Measurements from ENCODE around the gene TMED4. TPM values are rescaled to one million over a fixed set of nuclear protein-coding genes. Genes with fewer than 3 reads are reported as not detected.

Gene TMED4
- total RNA-seq, 2 experiments from 2014 or later: 74.6 to 76.2 TPM

DNA sequence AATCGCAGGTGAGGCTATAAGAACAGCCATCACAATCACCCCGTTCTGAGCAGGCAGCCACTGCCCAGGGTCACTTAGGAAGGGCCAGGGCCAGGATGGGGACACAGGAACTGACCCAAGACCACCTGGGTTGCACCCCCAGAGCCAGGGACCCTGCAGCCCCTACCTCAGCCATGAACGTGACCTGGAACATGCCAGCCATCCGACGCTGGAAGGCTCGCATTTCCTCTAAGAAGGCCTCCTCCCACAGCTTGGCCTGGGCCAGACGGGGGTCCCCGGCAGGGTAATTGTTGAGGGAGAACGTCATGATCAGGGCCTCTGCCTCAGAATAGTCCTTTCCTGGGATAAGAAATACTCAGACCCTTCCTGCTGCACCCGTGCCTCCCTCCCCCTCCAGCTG is 45.9 kb downstream of the TMED4 start:
- intact Hi-C loops (cut with micrococcal nuclease): no loop called here

DNA sequence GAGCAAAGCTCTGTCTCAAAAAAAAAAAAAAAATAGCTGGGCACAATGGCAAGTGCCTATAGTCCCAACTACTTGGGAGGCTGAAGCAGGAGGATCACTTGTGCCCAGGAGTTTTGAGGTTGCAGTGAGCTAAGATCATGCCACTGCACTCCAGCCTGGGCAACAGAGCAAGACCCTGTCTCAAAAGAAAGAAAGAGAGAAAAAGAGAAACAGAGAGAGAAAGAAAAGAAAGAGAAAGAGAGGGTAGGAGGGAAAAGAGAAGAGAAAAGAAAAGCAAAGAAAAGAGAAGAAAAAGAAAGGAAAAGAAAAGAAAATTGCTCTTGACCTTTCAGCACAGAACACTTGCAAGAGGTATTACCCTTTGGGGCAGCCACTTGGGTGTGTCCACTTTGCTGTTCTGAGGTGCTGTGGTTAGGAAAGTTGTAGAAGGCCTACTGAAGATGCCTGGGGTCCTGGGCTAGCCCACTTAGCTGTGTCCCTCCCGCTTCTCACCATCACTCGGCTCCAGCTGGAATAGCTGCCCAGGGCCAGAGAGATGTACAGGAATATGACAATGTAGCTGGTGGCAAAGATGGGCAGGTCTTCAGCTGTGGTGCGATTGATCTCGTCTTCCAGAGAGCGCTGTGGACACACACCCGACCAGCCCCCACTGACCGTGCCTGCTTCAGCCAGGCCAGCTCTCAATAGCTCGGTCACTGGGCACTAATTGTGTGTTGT is 46.5 kb downstream of the TMED4 start:
- ChIA-PET POLR2A (interaction anchor here (1.2 to 1.3 kb wide), 2 partner anchors 38 to 413 kb away, joined by 3 read pairs; partner anchors contain the start of genes DDX56 and POLD2), CTCF (interaction anchor here (0.5 to 3.1 kb wide), 26 partner anchors 8 to 467 kb away, joined by 3 to 19 read pairs (median 5); partner anchors contain the start of gene NUDCD3)
- no peak overlapping the region for H3K27ac Mint-ChIP-seq
- H3K9me3 Mint-ChIP-seq: no peaks in the 10 kb centered on the region
- H3K4me1 Mint-ChIP-seq (ENCODE audit: low read depth): no peaks in the 10 kb centered on the region
- no peak for ATAC-seq
- TF ChIP-seq, protein P1, sequence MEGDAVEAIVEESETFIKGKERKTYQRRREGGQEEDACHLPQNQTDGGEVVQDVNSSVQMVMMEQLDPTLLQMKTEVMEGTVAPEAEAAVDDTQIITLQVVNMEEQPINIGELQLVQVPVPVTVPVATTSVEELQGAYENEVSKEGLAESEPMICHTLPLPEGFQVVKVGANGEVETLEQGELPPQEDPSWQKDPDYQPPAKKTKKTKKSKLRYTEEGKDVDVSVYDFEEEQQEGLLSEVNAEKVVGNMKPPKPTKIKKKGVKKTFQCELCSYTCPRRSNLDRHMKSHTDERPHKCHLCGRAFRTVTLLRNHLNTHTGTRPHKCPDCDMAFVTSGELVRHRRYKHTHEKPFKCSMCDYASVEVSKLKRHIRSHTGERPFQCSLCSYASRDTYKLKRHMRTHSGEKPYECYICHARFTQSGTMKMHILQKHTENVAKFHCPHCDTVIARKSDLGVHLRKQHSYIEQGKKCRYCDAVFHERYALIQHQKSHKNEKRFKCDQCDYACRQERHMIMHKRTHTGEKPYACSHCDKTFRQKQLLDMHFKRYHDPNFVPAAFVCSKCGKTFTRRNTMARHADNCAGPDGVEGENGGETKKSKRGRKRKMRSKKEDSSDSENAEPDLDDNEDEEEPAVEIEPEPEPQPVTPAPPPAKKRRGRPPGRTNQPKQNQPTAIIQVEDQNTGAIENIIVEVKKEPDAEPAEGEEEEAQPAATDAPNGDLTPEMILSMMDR (IDR thresholded peaks at IDR 0.05): no peak
- no peak overlapping the region for H3K4me3 Mint-ChIP-seq
- DNase-seq: no peak
- H3K36me3 Mint-ChIP-seq (ENCODE audit: low read depth): no peaks in the 10 kb centered on the region
- H3K27me3 Mint-ChIP-seq: no peaks in the 10 kb centered on the region
- intact Hi-C loops (cut with micrococcal nuclease): no loop called here

More for the DNA sequence above, 45.9 kb downstream of the TMED4 start:
- no peak overlapping the region for H3K4me3 Mint-ChIP-seq
- DNase-seq (no peak), ATAC-seq (no peak)
- no peak overlapping the region for H3K27ac Mint-ChIP-seq
- H3K9me3 Mint-ChIP-seq: no peaks in the 10 kb centered on the region
- POLR2A ChIA-PET: no interaction called here
- TF ChIP-seq, protein P1 (IDR thresholded peaks at IDR 0.05): no peak
- H3K36me3 Mint-ChIP-seq (ENCODE audit: low read depth): no peaks in the 10 kb centered on the region
- H3K4me1 Mint-ChIP-seq (ENCODE audit: low read depth): no peaks in the 10 kb centered on the region
- CTCF ChIA-PET: interaction anchor here (2.7 to 3.1 kb wide), 3 partner anchors 10 to 29 kb away, joined by 15 to 19 read pairs (median 17); no protein-coding TSS in a partner anchor
- no peaks in the 10 kb centered on the region for H3K27me3 Mint-ChIP-seq

DNA sequence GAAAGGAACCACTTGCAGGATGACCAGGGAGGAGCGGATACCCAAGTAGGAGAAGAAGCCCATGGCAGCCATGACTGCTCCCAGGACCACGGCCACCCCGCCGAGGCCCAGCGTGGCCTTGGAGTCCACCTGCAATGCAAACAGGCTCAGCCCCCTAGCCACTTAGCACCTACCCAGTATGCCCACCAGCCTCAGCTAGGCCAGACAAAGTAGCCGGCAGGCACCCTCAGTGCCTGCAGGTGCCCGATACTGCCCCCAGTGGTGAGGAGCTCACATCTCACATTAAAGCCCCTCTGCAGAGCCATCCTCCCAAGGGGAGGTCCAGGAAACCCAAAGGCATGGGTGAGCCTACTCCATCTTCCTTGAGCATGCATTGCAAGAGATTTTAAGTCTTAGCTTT is 47.5 kb downstream of the TMED4 start:
- no peak overlapping the region for H3K27ac Mint-ChIP-seq
- CTCF ChIA-PET: interaction anchor here (0.5 to 3.1 kb wide), 42 partner anchors 8 to 466 kb away, joined by 3 to 19 read pairs (median 4); partner anchors contain the start of genes DDX56 and NUDCD3
- no peaks in the 10 kb centered on the region for H3K27me3 Mint-ChIP-seq
- H3K9me3 Mint-ChIP-seq: no peaks in the 10 kb centered on the region
- TF ChIP-seq, protein P1 (IDR thresholded peaks at IDR 0.05): peak; percentile 73
- H3K36me3 Mint-ChIP-seq (ENCODE audit: low read depth): no peaks in the 10 kb centered on the region
- no peaks in the 10 kb centered on the region for H3K4me1 Mint-ChIP-seq (ENCODE audit: low read depth)
- ATAC-seq (peak; percentile 98), DNase-seq (peak; percentile 70)
- POLR2A ChIA-PET: interaction anchor here (1.2 to 1.3 kb wide), 2 partner anchors 39 to 412 kb away, joined by 3 read pairs; partner anchors contain the start of genes DDX56 and POLD2
- intact Hi-C loops (cut with micrococcal nuclease): no loop called here
- H3K4me3 Mint-ChIP-seq: no peak overlapping the region

DNA sequence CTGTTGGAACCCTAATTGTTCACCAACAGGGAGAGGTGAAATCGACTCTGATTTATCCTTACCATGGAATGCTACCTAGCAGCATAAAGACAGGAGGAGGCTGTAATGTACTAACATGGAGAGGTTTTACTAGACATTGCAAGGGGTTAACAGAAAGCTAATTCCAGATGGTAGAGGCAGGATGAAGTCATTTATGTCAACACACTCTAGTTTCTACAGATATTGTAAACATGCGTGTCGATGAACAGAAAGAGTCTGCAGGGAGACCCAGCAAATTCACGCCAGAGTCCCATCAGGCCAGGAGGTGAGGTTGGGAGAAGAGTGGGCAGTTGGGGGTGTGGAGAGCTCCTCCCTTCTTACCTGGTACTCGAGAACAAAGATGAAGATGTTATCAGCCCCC is 47.9 kb downstream of the TMED4 start:
- H3K27ac Mint-ChIP-seq: no peak overlapping the region
- H3K9me3 Mint-ChIP-seq: no peaks in the 10 kb centered on the region
- H3K36me3 Mint-ChIP-seq (ENCODE audit: low read depth): no peaks in the 10 kb centered on the region
- ATAC-seq (no peak), DNase-seq (no peak)
- no peak overlapping the region for H3K4me3 Mint-ChIP-seq
- ChIA-PET POLR2A (no interaction called here), CTCF (interaction anchor here (1.0 to 3.1 kb wide), 30 partner anchors 8 to 293 kb away, joined by 3 to 19 read pairs (median 5); partner anchors contain the start of genes DDX56 and NUDCD3)
- no peaks in the 10 kb centered on the region for H3K27me3 Mint-ChIP-seq
- H3K4me1 Mint-ChIP-seq (ENCODE audit: low read depth): no peaks in the 10 kb centered on the region
- TF ChIP-seq, protein P1 (IDR thresholded peaks at IDR 0.05): no peak
- intact Hi-C loops (cut with micrococcal nuclease): no loop called here

Measured in activated CD8-positive, alpha-beta T cell treated with anti-CD3 and anti-CD28 coated beads for 36 hours (primary cell).